HCT116 (cell line): ENCODE data around the gene STAT4. TPM values are rescaled to one million over a fixed set of nuclear protein-coding genes. Genes with fewer than 3 reads are reported as not detected.

Experiments
- ATAC-seq: fragments of 200-7000 bp; cut with Tn5 transposase; 2 replicates; pipeline ENCODE4 v1.9.1; 2020; ENCODE audit warnings: mild to moderate bottlenecking, moderate library complexity
- BruUV-seq: library from RNA; stranded (reverse); fragments of 400-500 nt; replicated peaks from 2 replicates; lab custom pipeline; 2021; lab: Mats Ljungman, UMichigan
- CTCF ChIA-PET: fragments of 300-600 bp; sonication (Branson Sonifier 250); formaldehyde crosslinking; loops from one replicate; lab custom pipeline; 2021; ENCODE audit warnings: antibody characterized with exemption; lab: Charles Lee
- POLR2A ChIA-PET: fragments of 300-600, 350-600 bp; sonication (Branson Sonifier 250); formaldehyde crosslinking; loops from one replicate; lab custom pipeline; 2021; ENCODE audit warnings: antibody characterized with exemption; lab: Charles Lee
- RAD21 ChIA-PET, 2 experiments: fragments of 300-600 bp; sonication (Branson Sonifier 250); formaldehyde crosslinking; loops; one replicate each; lab custom pipeline; 2023; ENCODE audit warnings: low total read pairs in 2 of 2; ENCODE audit not compliant: uncharacterized antibody in 2 of 2, unreplicated experiment in 2 of 2, low non-redundant PET in 1 of 2; lab: Charles Lee
- DNase-seq: peaks from one replicate; pipeline ENCODE4 v3.0.0-alpha.2; 2010; ENCODE audit warnings: low read depth, low spot score
- H2AFZ ChIP-seq: fragments of 200-600 bp; shearing (Covaris generic), sonication (generic); 2 replicates; pipeline ENCODE4 v1.6.1; 2017; ENCODE audit warnings: low read depth, mixed run types, mixed read lengths, antibody characterized with exemption, low read length; ENCODE audit not compliant: poor library complexity, severe bottlenecking
- H3K27ac ChIP-seq: 2 replicates; pipeline ENCODE4 v1.5.1; 2012; ENCODE audit warnings: low read depth, low read length
- H3K27me3 ChIP-seq: fragments of 200-600 bp; sonication (generic); 2 replicates; pipeline ENCODE4 v1.6.1; 2016; ENCODE audit warnings: mixed run types, low read length, mixed read lengths; ENCODE audit not compliant: insufficient read depth
- H3K36me3 ChIP-seq, 2 experiments: fragments of 200-500 bp in 1 of 2; fragments of 200-600 bp in 1 of 2; sonication (Bioruptor generic) in 1 of 2; sonication (generic) in 1 of 2; 2 replicates each; pipeline versions ENCODE4 v1.5.1 to v1.6.1; 2014 to 2016; ENCODE audit warnings: low read length in 2 of 2, inconsistent platforms in 1 of 2, mixed read lengths in 1 of 2, mixed run types in 1 of 2; ENCODE audit not compliant: insufficient read depth in 2 of 2, control insufficient read depth in 1 of 2
- H3K4me1 ChIP-seq, 2 experiments: fragments of 200-600 bp in 1 of 2; sonication (generic) in 1 of 2; 2 replicates each; pipeline versions ENCODE4 v1.5.1 to v1.6.1; 2012 to 2017; ENCODE audit warnings: low read length in 2 of 2, inconsistent platforms in 1 of 2, mild to moderate bottlenecking in 1 of 2, mixed read lengths in 1 of 2, mixed run types in 1 of 2, moderate library complexity in 1 of 2; ENCODE audit not compliant: insufficient read depth in 2 of 2, control insufficient read depth in 1 of 2
- H3K4me2 ChIP-seq: fragments of 200-600 bp; sonication (generic); 2 replicates; pipeline ENCODE4 v1.6.1; 2017; ENCODE audit warnings: mixed run types, low read length, mixed read lengths
- H3K4me3 ChIP-seq, 2 experiments: fragments of 200-600 bp in 1 of 2; sonication (generic) in 1 of 2; replicated peaks in 1 of 2; 2 replicates each; pipeline ENCODE4 v1.5.1; 2011 to 2016; ENCODE audit warnings: low read length in 2 of 2, control low read depth in 1 of 2, low read depth in 1 of 2, mild to moderate bottlenecking in 1 of 2, mixed read lengths in 1 of 2, mixed run types in 1 of 2
- H3K79me2 ChIP-seq: fragments of 200-600 bp; sonication (generic); 2 replicates; pipeline ENCODE4 v1.6.1; 2017; ENCODE audit warnings: mild to moderate bottlenecking, mixed run types, low read length, moderate library complexity, mixed read lengths; ENCODE audit not compliant: insufficient read depth
- H3K9ac ChIP-seq: fragments of 200-600 bp; sonication (generic); 2 replicates; pipeline ENCODE4 v1.6.1; 2016; ENCODE audit warnings: low read length, mixed read lengths
- H3K9me2 ChIP-seq: fragments of 200-600 bp; sonication (generic), shearing (Covaris generic); 2 replicates; pipeline ENCODE4 v1.6.1; 2017; ENCODE audit warnings: mixed run types, mild to moderate bottlenecking, moderate library complexity; ENCODE audit not compliant: insufficient read depth
- H3K9me3 ChIP-seq, 2 experiments: fragments of 200-500 bp in 1 of 2; fragments of 200-600 bp in 1 of 2; sonication (Bioruptor generic) in 1 of 2; sonication (generic) in 1 of 2; 2 replicates each; pipeline ENCODE4 v1.6.1; 2014 to 2017; ENCODE audit warnings: low read length in 2 of 2, mixed read lengths in 2 of 2, inconsistent platforms in 1 of 2, low read depth in 1 of 2, mild to moderate bottlenecking in 1 of 2, mixed run types in 1 of 2, moderate library complexity in 1 of 2; ENCODE audit not compliant: control insufficient read depth in 1 of 2, insufficient read depth in 1 of 2
- H4K20me1 ChIP-seq: fragments of 200-600 bp; sonication (generic), shearing (Covaris generic); 2 replicates; pipeline ENCODE4 v1.6.1; 2017; ENCODE audit warnings: mixed run types, mild to moderate bottlenecking, moderate library complexity; ENCODE audit not compliant: insufficient read depth
- CEBPB ChIP-seq: IDR thresholded peaks from 2 replicates; pipeline ENCODE4 v1.6.1; 2012; ENCODE audit warnings: low read depth
- EZH2 ChIP-seq: fragments of 200-600 bp; sonication (generic); IDR thresholded peaks from 2 replicates; pipeline ENCODE4 v1.6.1; 2017; ENCODE audit warnings: antibody characterized with exemption, mixed run types
- EZH2phosphoT487 ChIP-seq: fragments of 200-600 bp; IDR thresholded peaks from 2 replicates; pipeline ENCODE4 v1.6.1; 2018; ENCODE audit warnings: antibody characterized with exemption, borderline replicate concordance
- MAX ChIP-seq: IDR thresholded peaks from 2 replicates; pipeline ENCODE4 v1.6.1; 2012
- POLR2AphosphoS5 ChIP-seq: IDR thresholded peaks from 2 replicates; pipeline ENCODE4 v1.6.1; 2011; ENCODE audit warnings: mild to moderate bottlenecking, low read depth, low read length, moderate library complexity
- REST ChIP-seq: IDR thresholded peaks from 2 replicates; pipeline ENCODE4 v1.6.1; 2012; ENCODE audit warnings: low read depth
- TCF7L2 ChIP-seq: IDR thresholded peaks from 2 replicates; pipeline ENCODE4 v1.7.0; 2011; ENCODE audit warnings: borderline replicate concordance, inconsistent platforms; ENCODE audit not compliant: insufficient read depth, insufficient read length; ENCODE audit errors: extremely low read depth
- YY1 ChIP-seq: IDR thresholded peaks from 2 replicates; pipeline ENCODE4 v1.6.1; 2011; ENCODE audit warnings: low read length, low read depth, moderate library complexity, mild to moderate bottlenecking; ENCODE audit not compliant: insufficient replicate concordance; ENCODE audit errors: extremely low read depth
- ZFX ChIP-seq: fragments of 450-650 bp; IDR thresholded peaks from 2 replicates; pipeline ENCODE4 v1.6.1; 2017
- ZNF274 ChIP-seq: fragments of 200-500 bp; sonication (Bioruptor generic); IDR thresholded peaks from 2 replicates; pipeline ENCODE4 v1.6.1; 2014; ENCODE audit warnings: mild to moderate bottlenecking, low read depth, low read length, inconsistent platforms
- intact Hi-C: fragments of 100-400 bp; cut with micrococcal nuclease; formaldehyde crosslinking; loops from 2 replicates; pipeline ENCODE4 v1.10.0; 2022
- total RNA-seq: library from RNA; stranded (reverse); gene quantifications from one replicate; pipeline ENCODE4 v1.2.1, GENCODE V29; 2021; ENCODE audit not compliant: unreplicated experiment
- TF ChIP-seq, protein P1 (sequence below), 3 experiments: fragments of 200-600 bp in 1 of 3; sonication (generic) in 1 of 3; IDR thresholded peaks in 2 of 3; conservative IDR thresholded peaks in 1 of 3; 2 replicates each; pipeline ENCODE4 v1.5.1; 2012 to 2017; ENCODE audit warnings: low read depth in 2 of 3, low read length in 2 of 3, antibody characterized with exemption in 1 of 3, borderline replicate concordance in 1 of 3, control low read depth in 1 of 3, mild to moderate bottlenecking in 1 of 3, mixed read lengths in 1 of 3, mixed run types in 1 of 3, moderate library complexity in 1 of 3; ENCODE audit not compliant: insufficient read depth in 1 of 3

STAT4 gene
- total RNA-seq, 1 experiment from 2014 or later: 2.0 TPM

- ChIA-PET RAD21 (no interaction called here), CTCF (no interaction called here), POLR2A (no interaction called here)
- peak overlapping the region; percentile 53 for H2AFZ ChIP-seq
- H3K36me3 ChIP-seq: no peaks in the 10 kb centered on the region
- H3K9me3 ChIP-seq: no peaks in the 10 kb centered on the region
- no peaks in the 10 kb centered on the region for H4K20me1 ChIP-seq
- DNase-seq: no peak
- no peaks in the 10 kb centered on the region for H3K27me3 ChIP-seq
- H3K27ac ChIP-seq: no peak overlapping the region
- intact Hi-C loops: no loop called here
- peaks cover 10 to 30% of the 10 kb centered on the region in 2 experiments; a peak in 3 of 4 replicates for H3K4me1 ChIP-seq
- TF ChIP-seq CEBPB: no peak
- TF ChIP-seq REST: no peak
- BruUV-seq: no TSS peak
- no peak for ATAC-seq
- H3K79me2 ChIP-seq: peaks cover 2% of the 10 kb centered on the region; the same call in 1 of the 2 replicates
- 0 out of 2 replicates have a peak overlapping the region, but pooled peaks have one; percentile 1 for H3K4me2 ChIP-seq
- H3K9me2 ChIP-seq: no peaks in the 10 kb centered on the region
- no peak overlapping the region for H3K9ac ChIP-seq
- H3K4me3 ChIP-seq: no peak overlapping the region
Measured at GRCh38 chr2:191018643-191019119, 132.1 kb downstream of the STAT4 start.

DNA sequence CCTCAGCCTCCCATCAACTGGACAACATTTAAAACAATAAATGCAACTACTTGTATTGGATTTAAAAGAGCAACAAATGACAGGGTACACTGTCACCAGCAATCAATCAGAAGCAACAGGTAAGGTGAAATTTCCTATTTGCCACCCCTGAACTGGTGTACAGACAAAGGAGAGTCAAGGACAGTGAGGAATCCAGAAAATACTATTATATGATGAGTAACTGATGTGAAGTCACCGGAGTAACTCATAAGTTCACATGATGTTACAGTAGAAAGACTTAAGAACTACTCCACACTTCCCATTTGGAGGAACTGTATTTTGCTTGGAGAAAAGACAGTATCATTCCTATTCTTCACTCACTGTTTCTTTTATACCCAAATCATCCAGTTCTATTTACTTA is 132.7 kb downstream of the STAT4 start:
- no peak for DNase-seq
- H3K9me3 ChIP-seq: no peaks in the 10 kb centered on the region
- no peaks in the 10 kb centered on the region for H3K36me3 ChIP-seq
- H3K9ac ChIP-seq: no peak overlapping the region
- no peak for ATAC-seq
- CTCF ChIA-PET: no interaction called here
- no peaks in the 10 kb centered on the region for H4K20me1 ChIP-seq
- H3K79me2 ChIP-seq: peaks cover 8% of the 10 kb centered on the region
- H3K9me2 ChIP-seq: no peaks in the 10 kb centered on the region
- no peak overlapping the region for H3K4me2 ChIP-seq
- H2AFZ ChIP-seq: peak overlapping the region; percentile 53
- POLR2A ChIA-PET: no interaction called here
- peaks cover 10 to 35% of the 10 kb centered on the region in 2 experiments; a peak in 3 of 4 replicates for H3K4me1 ChIP-seq
- intact Hi-C loops: no loop called here
- no peak overlapping the region for H3K4me3 ChIP-seq
- H3K27me3 ChIP-seq: no peaks in the 10 kb centered on the region
- no TSS peak for BruUV-seq
- no peak overlapping the region for H3K27ac ChIP-seq
- RAD21 ChIA-PET: no interaction called here
- TF ChIP-seq EZH2: no peak
- TF ChIP-seq EZH2phosphoT487: no peak
- TF ChIP-seq POLR2AphosphoS5: no peak
- TF ChIP-seq ZNF274: no peak
- TF ChIP-seq CEBPB: no peak
- TF ChIP-seq, protein P1, sequence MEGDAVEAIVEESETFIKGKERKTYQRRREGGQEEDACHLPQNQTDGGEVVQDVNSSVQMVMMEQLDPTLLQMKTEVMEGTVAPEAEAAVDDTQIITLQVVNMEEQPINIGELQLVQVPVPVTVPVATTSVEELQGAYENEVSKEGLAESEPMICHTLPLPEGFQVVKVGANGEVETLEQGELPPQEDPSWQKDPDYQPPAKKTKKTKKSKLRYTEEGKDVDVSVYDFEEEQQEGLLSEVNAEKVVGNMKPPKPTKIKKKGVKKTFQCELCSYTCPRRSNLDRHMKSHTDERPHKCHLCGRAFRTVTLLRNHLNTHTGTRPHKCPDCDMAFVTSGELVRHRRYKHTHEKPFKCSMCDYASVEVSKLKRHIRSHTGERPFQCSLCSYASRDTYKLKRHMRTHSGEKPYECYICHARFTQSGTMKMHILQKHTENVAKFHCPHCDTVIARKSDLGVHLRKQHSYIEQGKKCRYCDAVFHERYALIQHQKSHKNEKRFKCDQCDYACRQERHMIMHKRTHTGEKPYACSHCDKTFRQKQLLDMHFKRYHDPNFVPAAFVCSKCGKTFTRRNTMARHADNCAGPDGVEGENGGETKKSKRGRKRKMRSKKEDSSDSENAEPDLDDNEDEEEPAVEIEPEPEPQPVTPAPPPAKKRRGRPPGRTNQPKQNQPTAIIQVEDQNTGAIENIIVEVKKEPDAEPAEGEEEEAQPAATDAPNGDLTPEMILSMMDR (IDR thresholded peaks at IDR 0.05 in 2 of 3, conservative IDR thresholded peaks at IDR 0.05 in 1 of 3; ENCODE audit: borderline replicate concordance in 1 of 3, insufficient read depth in 1 of 3, low read depth in 2 of 3, low read length in 2 of 3): no peak
- no peak for TF ChIP-seq TCF7L2
- TF ChIP-seq YY1: no peak
- no peak for TF ChIP-seq MAX
- no peak for TF ChIP-seq ZFX
